NT2/D1 (cell line): ENCODE data around the gene SYP.

ENCODE experiments used
- DNase-seq: peaks from one replicate; pipeline ENCODE4 v3.0.0-alpha.2; 2011; ENCODE audit warnings: low read depth, low spot score
- H3K27me3 ChIP-seq: 2 replicates; pipeline ENCODE4 v1.6.0; 2011; ENCODE audit warnings: mild to moderate bottlenecking; ENCODE audit not compliant: insufficient read length, insufficient read depth
- H3K36me3 ChIP-seq: 2 replicates; pipeline ENCODE4 v1.6.1; 2011; ENCODE audit warnings: mild to moderate bottlenecking, low read length, mixed read lengths; ENCODE audit not compliant: insufficient read depth, insufficient read length
- H3K4me1 ChIP-seq: 2 replicates; pipeline ENCODE4 v1.5.1; 2011; ENCODE audit not compliant: insufficient read depth, insufficient read length
- H3K4me3 ChIP-seq: 2 replicates; pipeline ENCODE4 v1.5.1; 2011; ENCODE audit warnings: low read depth; ENCODE audit not compliant: insufficient read length
- H3K9ac ChIP-seq: 2 replicates; pipeline ENCODE4 v1.6.0; 2011; ENCODE audit warnings: low read depth; ENCODE audit not compliant: insufficient read length
- H3K9me3 ChIP-seq: 2 replicates; pipeline ENCODE4 v1.5.1; 2011; ENCODE audit warnings: mild to moderate bottlenecking, low read length; ENCODE audit not compliant: insufficient read depth
- SUZ12 ChIP-seq: IDR thresholded peaks from 2 replicates; pipeline ENCODE4 v1.6.1; 2011; ENCODE audit not compliant: insufficient read length, insufficient read depth; ENCODE audit errors: extremely low read depth
- YY1 ChIP-seq: IDR thresholded peaks from 2 replicates; pipeline ENCODE4 v1.6.1; 2011; ENCODE audit not compliant: insufficient read length, insufficient read depth
- ZNF274 ChIP-seq: IDR thresholded peaks from 2 replicates; pipeline ENCODE4 v1.6.1; 2011; ENCODE audit warnings: mild to moderate bottlenecking, low read depth, low read length

The SYP gene

DNA sequence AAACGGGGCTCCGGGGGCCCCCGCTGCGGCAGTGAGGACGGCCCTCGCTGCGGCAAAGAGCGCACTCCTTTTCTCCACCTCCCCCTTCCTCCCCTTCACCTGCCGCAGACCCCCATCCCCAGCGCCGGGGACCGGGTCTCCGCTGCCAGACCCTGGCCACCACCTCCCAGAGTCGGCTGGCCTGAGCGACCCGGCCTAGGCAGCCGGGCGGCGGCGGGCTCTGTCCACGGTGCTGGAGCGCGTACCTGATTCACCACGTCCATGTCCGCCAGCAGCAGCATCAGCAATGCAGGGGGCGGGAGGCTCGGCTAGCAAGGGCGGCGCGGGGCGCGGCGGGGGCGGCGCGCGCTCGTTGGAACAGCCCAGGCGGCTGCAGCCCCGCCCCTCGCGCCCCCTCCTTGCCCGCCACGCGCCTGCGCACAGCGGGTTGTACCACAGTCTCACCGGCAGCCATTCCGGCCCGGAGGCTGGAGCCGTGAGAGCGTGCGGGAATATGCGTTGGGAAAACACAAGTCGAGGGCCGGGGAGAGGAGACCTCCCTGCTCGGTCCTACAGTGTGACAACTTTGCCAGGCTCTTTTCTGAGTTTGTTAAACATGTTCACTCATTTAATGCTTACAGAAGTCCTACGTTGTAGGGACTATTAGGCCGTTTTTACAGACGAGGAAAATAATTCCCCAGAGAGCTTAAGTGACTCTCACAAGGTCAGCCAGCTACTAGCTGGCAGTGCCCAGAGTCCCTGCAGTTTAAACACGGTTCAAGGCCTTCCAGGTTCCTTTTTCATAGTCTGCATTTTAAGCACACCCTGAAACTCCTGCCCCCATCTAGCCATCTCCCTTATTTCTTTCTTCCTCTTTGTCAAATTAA is at the start of gene SYP:
Gene SYP (minus strand): TSS at position 288 of the 866 bp plus-strand sequence. CDS start 7 bp downstream, at position 281.
- Histone ChIP-seq H3K36me3 (no peaks in the 10 kb centered on the region), H3K4me3 (peak within 1 kb of the TSS; percentile 15), H3K9me3 (no peaks in the 10 kb centered on the region), H3K27me3 (peaks cover 22% of the 10 kb centered on the region), H3K9ac (peak within 1 kb of the TSS; percentile 75), H3K4me1 (peaks cover 23% of the 10 kb centered on the region)
- TF ChIP-seq ZNF274 = no peak
- no peak for TF ChIP-seq SUZ12
- TF ChIP-seq YY1 = peak; percentile 53
- peak; percentile 75 for DNase-seq

DNA sequence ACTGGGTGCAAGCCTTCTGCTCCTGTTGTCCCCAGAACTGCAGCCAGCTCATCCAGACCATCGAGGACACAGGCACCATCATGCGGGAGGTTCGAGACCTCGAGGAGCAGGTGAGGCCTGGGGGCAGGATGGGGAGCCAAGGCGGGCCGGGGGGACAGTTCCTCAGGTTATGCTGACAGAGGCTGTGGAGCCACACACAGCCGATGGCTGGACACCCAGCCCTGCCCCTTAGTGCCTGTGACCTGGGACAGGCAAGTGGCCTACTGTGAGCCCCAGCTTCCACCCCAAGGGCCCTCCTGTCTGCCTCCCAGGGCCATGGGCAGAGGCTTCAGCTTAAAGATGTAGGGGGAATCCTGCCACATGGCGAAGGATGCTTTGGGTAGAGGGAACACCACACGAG is 49.6 kb upstream of the SYP start:
- no peaks in the 10 kb centered on the region for H3K27me3 ChIP-seq
- H3K9me3 ChIP-seq = no peaks in the 10 kb centered on the region
- no peak for TF ChIP-seq SUZ12
- peaks cover 45% of the 10 kb centered on the region for H3K36me3 ChIP-seq
- H3K4me1 ChIP-seq = peaks cover 3% of the 10 kb centered on the region
- no peak for DNase-seq
- H3K4me3 ChIP-seq = no peak overlapping the region
- H3K9ac ChIP-seq = no peak overlapping the region

DNA sequence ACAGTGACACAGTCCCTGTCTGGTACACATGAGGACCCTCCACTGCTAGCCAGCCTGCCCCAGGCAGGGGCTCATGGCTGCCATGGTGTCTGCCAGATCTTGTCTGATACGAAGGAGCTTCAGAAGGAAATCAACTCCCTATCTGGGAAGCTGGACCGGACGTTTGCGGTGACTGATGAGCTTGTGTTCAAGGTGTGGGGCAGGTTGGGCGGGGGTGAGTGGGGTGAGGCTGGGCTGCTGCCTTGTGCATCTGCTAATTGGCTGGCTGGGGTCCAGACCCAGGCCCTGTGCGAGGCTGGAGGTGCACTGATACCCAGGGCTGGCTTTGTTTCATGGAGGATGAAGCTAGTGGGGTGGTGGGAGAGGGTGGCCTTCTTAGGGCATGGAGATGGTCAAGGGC is 49.1 kb upstream of the SYP start:
- Histone ChIP-seq H3K9me3 (no peaks in the 10 kb centered on the region), H3K4me1 (peaks cover 3% of the 10 kb centered on the region), H3K36me3 (peaks cover 48% of the 10 kb centered on the region), H3K9ac (no peak overlapping the region), H3K27me3 (no peaks in the 10 kb centered on the region), H3K4me3 (no peak overlapping the region)
- no peak for TF ChIP-seq YY1
- TF ChIP-seq ZNF274 = no peak
- no peak for TF ChIP-seq SUZ12
- no peak for DNase-seq

DNA sequence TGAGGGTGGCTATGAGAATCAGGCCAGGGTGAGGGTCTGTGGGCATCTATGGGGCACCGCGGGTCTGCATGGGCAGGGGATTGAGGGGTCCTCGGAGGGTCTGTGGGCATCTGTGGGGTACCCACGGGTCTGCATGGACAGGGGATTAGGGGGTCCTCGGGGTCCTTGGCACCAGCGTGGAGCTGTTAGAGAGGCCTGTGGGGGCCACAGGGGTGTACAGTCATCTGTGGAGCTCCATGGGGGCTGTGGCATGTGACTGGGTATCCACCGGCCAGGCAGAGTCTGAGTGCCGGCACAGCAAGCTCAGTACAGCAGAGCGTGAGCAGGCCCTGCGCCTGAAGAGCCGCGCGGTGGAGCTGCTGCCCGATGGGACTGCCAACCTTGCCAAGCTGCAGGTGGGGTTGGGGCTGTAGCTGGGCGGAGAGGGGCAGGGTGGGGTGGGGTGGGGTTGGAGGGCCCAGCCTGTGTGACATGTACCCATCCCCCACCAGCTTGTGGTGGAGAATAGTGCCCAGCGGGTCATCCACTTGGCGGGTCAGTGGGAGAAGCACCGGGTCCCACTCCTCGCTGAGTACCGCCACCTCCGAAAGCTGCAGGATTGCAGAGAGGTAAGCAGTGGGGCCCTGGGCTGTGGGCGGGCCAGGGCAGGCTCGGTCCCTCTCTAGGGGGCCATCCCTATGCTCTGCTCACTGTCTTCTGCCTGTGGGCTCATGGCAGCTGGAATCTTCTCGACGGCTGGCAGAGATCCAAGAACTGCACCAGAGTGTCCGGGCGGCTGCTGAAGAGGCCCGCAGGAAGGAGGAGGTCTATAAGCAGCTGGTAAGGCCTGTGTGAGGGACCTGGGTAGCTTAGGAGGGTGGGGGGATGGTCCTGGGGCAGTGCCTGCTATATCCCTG is 48.2 kb upstream of the SYP start:
- TF ChIP-seq ZNF274 (no peak), SUZ12 (no peak), YY1 (no peak)

GRCh38 chrX:49247346-49247745 is 47.4 kb upstream of the SYP start:
- DNase-seq = no peak
- H3K4me1 ChIP-seq = peaks cover 3% of the 10 kb centered on the region
- H3K4me3 ChIP-seq = no peak overlapping the region
- H3K36me3 ChIP-seq = peaks cover 55% of the 10 kb centered on the region
- H3K9me3 ChIP-seq = no peaks in the 10 kb centered on the region
- H3K9ac ChIP-seq = no peak overlapping the region
- no peaks in the 10 kb centered on the region for H3K27me3 ChIP-seq
- no peak for TF ChIP-seq SUZ12
- TF ChIP-seq YY1 = no peak
- no peak for TF ChIP-seq ZNF274

More for the DNA sequence above, 48.2 kb upstream of the SYP start:
- H3K36me3 ChIP-seq = peaks cover 52% of the 10 kb centered on the region
- H3K27me3 ChIP-seq = no peaks in the 10 kb centered on the region
- H3K4me1 ChIP-seq = peaks cover 3% of the 10 kb centered on the region
- H3K4me3 ChIP-seq = no peak overlapping the region
- H3K9me3 ChIP-seq = no peaks in the 10 kb centered on the region
- no peak for DNase-seq
- H3K9ac ChIP-seq = no peak overlapping the region

GRCh38 chrX:49246541-49246940 is 46.5 kb upstream of the SYP start:
- Histone ChIP-seq H3K9me3 (no peaks in the 10 kb centered on the region), H3K9ac (no peak overlapping the region), H3K27me3 (no peaks in the 10 kb centered on the region), H3K36me3 (peaks cover 55% of the 10 kb centered on the region), H3K4me3 (no peak overlapping the region), H3K4me1 (peaks cover 3% of the 10 kb centered on the region)
- TF ChIP-seq ZNF274 (no peak), YY1 (no peak), SUZ12 (no peak)
- no peak for DNase-seq

DNA sequence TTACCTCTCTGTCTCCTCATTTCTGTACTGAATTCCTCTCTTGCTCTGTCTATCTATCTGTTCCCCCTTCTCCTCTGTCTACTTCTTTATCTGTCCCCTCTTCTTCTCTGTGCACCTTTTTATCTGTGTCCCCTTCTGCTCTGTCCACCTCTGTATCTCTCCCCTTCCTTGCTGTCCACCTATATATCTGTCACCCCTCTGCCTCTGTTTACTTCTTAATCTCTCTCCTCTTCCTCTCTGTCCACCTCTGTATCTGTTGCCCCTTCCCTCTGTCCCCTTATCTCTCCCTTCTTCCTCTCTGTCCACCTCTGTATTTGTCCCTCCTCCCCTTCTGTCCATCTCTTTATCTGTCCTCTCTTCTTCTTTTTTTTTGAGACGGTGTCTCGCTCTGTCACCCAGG is 44.2 kb upstream of the SYP start:
- H3K4me3 ChIP-seq = no peak overlapping the region
- peaks cover 46% of the 10 kb centered on the region for H3K36me3 ChIP-seq
- DNase-seq = no peak
- H3K9me3 ChIP-seq = no peaks in the 10 kb centered on the region
- H3K4me1 ChIP-seq = no peaks in the 10 kb centered on the region
- no peak overlapping the region for H3K9ac ChIP-seq
- TF ChIP-seq ZNF274 (no peak), YY1 (no peak), SUZ12 (no peak)
- H3K27me3 ChIP-seq = no peaks in the 10 kb centered on the region
